Ureter (tissue), 1 donor: ENCODE results near the gene AARS2. TPM values are rescaled to one million over a fixed set of nuclear protein-coding genes. Genes with fewer than 3 reads are reported as not detected.
A peak's percentile ranks its signal among the peaks of the same experiment; 100 is the strongest.

Experiments used
- DNase-seq: peaks from one replicate; pipeline ENCODE4 v3.0.0-alpha.2; 2020; ENCODE audit warnings: low spot score
- total RNA-seq: library from RNA; stranded (reverse); gene quantifications from one replicate; pipeline ENCODE4 v1.2.4, GENCODE V29; 2023
- donor health status: DM: yes; HTN: yes; CAD: no.

The AARS2 gene
- total RNA-seq, 1 donor from 2014 or later, result 17.4 TPM

DNA sequence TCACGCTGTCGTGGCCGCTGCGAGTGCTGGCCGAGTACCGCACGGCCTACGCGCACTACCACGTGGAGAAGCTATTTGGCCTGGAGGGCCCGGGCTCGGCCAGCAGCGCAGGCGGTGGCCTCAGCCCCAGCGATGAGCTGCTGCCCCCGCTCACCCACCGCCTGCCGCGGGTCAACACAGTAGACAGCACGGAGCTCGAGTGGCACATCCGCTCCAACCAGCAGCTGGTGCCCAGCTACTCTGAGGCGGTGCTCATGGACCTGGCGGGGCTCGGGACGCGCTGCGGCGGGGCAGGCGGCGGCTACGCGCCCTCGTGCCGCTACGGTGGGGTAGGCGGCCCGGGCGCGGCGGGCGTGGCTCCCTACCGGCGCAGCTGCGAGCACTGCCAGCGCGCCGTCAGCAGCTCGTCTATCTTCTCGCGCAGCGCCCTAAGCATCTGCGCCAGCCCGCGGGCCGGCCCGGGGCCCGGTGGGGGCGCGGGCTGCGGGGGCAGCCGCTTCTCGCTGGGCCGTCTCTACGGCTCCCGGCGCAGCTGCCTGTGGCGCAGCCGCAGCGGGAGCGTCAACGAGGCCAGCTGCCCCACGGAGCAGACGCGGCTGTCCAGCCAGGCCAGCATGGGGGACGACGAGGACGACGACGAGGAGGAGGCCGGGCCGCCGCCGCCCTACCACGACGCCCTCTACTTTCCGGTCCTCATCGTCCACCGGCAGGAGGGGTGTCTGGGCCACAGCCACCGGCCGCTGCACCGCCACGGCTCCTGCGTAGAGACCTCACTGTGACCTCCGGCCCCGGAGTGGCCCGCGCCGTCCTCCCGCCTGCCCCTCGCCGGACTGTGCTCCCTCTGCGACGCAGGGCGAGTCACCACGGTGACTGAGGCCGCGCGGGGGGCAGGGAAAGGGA lies 37.1 kb downstream of the AARS2 start:
- DNase-seq, result no peak

DNA sequence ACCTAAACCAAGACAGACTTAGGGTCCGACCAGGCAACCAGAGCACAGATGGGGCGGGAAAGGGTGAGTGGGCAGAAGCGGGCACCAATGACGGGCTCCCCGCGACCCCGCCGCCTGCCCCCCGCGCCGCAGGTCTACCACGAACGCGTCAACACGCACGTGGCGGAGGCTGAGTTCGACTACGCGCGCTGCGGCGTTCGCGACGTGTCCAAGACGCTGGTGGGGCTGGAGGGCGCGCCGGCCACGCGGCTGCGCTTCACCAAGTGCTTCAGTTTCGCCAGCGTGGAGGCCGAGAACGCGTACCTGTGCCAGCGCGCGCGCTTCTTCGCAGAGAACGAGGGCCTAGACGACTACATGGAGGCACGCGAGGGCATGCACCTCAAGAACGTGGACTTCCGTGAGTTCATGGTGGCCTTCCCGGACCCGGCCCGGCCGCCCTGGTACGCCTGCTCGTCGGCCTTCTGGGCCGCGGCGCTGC lies 37.8 kb downstream of the AARS2 start:
- no peak for DNase-seq

DNA sequence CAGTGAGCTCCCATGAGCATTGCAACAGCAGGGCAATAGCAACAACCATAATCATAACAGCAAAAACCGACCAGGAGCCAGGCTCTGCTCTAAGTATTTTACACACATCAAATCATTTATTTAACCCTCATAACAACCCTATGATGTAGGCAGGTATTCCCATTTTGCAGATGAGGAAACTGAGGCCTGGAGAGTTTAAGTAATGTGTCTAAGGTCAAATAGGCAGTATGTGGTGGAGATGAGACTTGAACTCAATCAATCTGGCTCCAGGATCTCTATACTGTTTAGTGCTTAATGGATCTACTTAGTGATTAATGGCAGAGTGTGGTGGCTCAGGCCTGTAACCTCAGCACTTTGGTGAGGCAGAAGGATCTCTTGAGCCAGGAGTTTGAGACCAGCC lies 39.5 kb downstream of the AARS2 start:
- DNase-seq, result no peak

DNA sequence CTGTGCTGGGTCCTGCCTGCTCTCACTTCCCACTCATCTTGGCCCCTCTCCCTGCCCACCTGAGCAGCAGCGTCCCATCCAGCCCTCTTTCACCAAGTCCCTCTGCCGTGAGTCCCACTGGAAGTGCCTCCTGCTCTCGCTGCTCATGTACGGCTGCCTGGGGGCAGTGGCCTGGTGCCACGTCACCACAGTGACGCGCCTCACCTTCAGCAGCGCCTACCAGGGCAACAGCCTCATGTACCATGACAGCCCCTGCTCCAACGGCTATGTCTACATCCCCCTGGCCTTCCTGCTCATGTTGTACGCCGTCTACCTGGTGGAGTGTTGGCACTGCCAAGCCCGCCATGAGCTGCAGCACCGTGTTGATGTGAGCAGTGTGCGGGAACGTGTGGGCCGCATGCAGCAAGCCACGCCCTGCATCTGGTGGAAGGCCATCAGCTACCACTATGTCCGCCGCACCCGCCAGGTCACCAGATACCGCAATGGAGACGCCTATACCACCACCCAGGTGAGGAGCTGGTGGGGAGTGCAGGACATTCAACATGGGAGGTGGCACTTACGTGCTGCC lies 40.1 kb downstream of the AARS2 start:
- no peak for DNase-seq

DNA sequence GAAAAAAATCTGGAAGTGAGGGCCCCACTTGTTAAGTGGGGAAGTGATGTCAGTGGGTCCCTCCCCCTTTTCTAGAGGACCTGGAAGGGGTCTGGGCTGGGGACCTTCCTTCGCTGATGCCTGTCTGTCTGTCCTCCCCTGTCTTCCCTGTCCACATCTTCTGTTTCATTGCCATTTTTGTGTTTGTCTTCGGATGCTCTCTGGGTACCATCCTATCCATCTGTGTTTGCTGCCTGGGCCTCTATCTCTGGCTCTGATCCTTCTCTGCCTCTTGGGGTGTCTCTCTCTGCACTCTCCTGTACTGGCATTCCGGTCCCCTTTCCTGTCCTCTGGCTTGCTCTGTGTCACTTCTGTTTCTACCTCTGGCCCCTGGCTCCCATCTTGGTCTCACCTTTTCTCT lies 40.6 kb downstream of the AARS2 start:
- DNase-seq, result no peak

DNA sequence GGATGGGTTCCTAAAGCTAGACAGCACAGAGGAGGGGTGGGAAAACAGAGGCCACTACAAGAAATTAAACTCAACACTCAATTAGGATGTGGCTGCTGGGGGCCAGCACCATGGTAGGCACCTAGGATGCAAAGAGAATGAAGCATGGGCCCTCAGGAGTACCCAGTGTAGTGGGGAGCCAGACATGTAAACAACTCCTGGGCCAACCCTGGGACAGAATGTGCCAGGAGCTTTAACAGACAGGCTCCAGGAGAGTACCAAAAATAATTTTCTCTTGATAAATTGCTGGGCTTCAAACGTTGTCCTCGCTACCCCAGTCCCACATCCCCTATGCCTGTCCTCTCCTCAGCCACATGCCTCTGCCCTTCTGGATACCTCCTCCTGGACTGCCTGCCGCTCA lies 41.2 kb downstream of the AARS2 start:
- DNase-seq, result no peak

DNA sequence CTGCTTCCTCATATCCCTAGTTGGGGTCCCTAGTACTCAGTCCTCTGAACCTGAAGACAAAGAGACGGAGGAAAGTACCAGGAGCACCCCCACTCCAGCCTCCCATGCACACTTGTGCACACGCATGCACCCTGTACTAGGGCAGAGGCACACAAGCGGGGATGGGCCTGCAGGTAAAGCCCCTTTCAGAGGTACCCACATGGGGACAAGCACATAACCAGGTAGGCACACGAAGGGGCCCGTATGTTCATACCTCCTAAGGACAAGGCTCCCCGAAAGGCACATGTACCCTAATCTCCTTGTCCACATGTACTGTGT lies 41.8 kb downstream of the AARS2 start:
- no peak for DNase-seq

DNA sequence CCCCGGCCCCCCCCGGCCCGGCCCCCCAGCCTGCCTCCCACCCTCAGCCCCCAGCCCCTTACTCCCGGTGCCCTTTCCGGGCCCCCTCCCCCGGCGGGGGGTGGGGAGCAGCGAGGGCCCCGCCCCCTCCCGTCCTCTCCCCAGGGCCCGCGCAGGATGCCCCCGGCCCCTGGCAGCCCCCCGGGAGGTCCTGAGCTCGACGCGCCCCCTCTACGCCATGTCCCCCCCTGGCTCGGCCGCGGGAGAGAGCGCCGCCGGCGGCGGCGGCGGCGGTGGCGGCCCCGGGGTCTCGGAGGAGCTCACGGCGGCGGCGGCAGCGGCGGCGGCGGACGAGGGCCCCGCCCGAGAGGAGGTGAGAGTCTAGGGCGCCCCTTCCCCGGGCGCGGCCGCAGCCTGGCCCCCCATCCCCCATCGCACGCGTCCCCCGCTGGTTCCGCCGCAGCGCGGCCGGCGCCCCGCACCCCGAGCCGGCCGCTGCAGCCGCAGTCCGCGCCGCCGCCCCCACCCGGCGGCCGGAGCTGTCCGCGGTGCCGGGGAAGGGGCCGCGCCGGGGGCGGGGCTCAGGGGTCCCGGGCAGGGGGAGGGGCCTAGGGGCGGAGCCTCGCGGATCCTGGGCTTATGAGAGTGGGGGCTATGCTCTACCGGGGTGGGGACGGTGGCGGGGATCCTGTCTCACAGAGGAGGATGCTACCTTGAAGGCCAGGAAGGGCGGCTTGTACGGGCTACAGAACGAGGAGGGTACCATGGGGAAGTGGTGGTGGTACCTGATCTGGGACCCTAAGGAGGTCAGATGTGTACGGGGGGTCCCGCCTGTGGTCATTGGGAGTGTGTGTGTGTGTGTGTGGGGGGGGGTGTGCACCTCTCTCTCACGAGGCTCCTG lies 42.4 kb downstream of the AARS2 start:
- no peak for DNase-seq

DNA sequence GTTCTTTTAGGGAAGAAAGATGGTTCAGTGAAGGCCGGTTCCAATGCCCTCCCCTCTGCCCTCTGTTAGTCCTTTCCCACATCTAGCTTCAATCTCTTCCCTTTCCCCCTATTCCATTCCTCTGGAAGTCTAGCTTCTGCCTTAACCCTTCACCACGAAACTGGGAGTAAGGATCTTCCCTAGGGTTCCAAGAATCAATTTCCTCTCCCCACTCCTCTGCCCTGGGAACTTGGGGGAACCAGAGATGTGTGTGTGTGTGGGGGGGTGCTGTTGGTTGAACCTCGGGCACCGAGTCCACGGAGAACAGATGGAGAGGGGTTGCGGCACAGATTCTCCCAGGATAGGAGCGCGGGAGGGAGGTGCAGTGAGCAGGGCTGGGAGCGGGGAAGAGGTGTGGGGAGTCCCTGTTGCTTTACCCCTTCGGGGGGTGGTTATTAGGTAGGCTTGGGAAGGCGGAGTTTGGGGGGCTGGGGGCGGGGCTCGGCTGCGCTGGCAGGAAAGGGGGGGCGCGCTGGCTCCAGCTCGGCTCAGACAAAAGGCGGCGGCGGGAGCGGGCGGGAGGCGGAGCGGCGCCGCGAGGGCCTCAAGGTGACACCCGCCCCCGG lies 43.1 kb downstream of the AARS2 start, which contains the start of gene TMEM151B:
Gene TMEM151B (plus strand): TSS at position 530 of the 605 bp plus-strand sequence. CDS start 293 bp downstream, outside the sequence.
- no peak for DNase-seq

DNA sequence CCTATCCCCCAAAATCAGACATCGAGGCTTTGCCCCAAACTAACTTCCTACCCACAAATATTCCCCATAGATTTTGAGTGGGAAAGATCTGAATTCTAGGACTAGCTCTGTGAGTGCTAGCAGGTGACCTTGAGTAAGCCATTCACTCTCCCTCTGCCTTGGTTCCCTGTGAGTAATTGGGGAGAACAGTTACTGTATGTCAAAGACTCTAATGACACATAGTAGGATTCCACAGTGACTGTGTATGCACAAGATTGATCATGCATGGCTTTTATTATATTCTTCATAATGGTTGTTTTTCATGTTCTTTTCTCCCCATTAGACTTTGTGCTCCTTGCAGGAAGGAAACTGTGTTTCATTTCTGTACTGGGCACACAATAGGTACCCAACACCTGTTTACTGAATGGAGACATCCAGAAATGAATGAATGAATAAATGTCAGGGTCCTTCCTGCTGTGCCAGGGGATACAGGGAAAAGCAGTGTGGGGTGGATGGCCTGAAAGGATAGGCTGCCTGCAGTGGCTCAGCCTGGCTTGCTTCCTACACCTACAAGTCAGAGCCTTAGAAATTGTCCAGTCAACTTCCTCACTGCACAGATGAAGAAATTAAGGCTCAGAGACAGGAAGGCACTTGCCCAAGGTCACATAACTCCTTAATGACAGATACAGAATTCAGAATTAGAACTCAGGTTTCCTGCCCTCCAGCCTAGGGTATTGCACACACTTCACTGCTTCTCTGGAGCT lies 43.8 kb downstream of the AARS2 start:
- no peak for DNase-seq

DNA sequence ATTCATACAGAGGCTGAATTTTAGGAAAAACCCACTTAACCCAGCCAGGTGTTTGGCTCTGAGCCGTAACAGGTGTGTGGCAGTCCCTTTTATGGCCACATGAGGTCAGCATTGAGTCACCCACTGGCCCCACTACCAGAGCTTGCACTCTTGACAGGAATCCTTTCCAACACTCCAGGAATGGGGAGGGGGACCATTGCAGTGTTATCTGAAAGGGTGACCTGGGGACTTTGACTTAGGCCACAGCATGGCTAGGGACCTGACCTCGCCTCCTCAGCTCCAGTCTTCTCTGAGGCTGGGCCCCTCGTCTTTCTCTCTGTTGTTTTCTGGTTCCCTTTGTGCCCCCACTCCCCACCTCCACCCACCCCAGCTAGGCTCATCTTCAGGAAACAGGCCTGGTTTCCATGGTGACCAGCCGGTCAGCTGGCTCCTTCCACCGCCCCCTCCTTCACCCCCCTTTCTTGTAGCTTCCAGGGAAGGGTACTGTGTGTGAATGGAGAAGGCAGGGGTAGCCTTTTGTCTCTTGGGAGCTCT lies 45.0 kb downstream of the AARS2 start:
- DNase-seq, result no peak

DNA sequence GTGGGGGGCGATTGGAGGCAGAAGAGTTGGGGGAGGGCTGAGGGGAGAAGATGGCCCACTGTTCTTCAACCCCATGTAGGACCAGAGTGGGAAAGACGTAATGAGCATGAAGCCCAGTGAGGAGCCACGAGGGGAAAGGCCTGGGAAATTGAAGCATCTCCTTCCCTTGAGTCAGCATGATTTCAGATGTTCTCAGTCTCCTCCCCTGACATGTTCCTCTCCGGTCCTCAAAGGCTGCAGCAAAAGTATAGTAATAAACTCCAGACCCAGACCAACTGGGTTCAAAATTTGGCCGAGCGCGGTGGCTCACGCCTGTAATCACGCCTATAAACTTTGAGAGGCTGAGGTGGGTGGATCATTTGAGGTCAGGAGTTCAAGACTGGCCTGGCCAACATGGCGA lies 45.9 kb downstream of the AARS2 start:
- no peak for DNase-seq

DNA sequence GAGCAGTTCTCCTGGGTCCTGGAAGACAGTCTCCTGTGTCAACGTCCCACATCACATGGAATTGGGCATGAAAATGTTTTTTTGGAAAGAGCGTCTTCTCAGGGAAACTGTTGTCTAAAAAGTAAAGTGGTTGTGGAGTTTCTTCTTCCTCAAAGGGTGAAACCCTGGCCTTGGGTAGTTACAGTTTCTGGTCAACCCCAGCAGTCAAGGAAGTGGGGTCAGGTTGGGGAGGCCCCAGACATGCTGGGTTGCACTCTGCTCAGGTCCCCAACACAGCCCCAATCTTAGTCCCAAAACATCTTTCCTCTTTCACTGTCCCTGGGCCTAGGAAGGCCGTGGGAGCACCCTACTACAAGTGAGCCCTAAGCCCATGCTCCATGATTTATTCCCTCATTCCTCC lies 46.8 kb downstream of the AARS2 start:
- no peak for DNase-seq

DNA sequence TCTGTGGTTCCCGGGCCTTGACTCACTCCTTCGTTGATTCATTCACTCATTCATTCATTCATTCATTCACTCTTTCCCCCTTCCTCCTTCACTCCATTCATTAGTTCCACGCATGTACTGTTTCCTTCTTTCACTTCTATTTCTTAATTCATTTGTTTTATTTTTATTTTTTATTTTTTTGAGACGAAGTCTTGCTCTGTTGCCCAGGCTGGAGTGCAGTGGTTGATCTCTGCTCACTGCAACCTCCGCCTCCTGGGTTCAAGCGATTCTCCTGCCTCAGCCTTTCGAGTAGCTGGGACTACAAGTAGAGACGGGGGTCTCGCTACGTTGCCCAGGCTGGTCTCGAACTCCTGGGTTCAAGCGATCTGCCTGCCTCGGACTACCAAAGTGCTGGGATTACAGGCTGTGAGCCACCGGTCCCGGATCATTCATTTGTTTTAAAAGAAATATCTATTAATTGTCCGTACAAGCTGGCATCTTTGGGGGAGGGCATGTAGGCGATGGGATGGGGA lies 47.4 kb downstream of the AARS2 start:
- no peak for DNase-seq

DNA sequence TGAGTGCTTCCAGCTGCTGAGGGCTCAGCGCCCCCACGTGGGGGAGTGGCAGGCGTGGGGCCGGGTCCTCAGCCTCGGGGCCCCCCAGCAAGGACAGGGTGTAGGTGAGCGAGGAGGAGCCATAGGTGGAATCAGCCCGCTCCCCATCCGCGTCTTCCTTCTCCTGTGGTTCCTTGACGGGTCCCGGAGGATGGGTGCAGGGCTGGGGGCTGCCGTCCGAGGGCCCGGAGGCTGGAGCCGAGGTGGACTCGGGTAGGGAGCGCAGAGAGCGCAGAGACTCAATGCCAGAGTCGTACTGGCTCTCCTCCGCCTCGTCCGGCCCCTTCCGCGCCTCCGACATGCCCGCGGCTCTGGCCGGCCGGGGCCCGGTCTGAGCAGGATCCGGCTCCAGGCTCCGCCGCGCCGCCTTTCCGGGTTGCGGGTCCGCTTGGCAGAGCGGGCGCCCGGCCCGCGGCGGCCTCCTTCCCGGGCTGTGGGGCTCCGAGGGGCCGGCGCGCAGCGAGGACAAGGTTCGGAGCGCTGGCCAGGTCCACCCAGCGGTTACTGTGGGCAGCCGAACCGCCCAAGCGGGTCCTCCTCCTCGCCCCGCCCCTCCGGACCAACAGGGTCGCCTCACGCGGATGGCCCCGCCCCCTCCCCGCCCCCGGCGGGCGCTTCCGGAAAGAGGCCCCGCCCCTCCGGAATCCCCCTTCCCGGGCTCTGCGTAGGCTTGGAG lies 48.0 kb downstream of the AARS2 start, which contains the start of gene NFKBIE:
Gene NFKBIE (minus strand): TSS at position 545 of the 715 bp plus-strand sequence. CDS start 205 bp downstream, at position 340.
- peak; percentile 95 for DNase-seq

DNA sequence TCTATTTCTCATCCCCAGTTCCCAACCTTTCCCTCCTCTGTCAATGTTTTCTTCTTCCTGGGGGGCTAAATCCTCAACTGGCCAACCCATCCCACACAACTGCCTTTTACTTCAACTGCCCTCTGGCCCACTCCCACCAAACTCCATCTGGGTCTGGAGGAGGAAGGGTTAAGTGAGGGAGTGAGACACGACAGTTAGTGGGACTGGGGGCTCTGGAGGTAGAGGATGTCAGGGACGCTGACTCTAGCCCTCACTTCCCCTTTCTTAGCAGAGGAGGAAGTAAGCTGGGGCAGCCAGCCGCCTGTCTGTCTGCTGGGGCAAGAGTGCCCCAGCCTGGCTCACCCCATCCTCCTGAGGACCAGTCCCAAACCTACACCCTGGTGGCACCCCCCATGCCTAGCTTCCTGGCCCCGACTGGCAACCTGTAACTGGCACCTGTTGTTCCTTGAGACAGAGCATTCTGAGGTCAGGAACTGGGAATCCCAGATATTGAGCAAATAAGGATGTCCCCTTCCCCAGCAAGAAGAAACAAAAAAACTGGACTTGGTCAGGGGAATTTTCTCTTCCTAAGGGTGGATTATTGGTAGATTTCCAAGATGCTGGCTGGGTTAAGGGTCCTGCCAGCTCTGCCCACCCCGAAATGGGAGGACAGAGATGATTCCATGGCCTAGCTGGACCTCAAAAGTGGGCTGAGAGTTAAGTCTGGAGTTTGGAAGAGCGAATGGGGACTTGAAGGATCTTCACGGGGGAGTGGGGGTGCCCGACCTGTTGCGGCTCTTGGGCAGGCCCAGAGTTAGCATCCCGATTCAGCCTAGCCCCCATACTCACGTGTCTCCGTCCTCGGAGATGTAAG lies 48.8 kb downstream of the AARS2 start:
- DNase-seq, result peak; percentile 63

DNA sequence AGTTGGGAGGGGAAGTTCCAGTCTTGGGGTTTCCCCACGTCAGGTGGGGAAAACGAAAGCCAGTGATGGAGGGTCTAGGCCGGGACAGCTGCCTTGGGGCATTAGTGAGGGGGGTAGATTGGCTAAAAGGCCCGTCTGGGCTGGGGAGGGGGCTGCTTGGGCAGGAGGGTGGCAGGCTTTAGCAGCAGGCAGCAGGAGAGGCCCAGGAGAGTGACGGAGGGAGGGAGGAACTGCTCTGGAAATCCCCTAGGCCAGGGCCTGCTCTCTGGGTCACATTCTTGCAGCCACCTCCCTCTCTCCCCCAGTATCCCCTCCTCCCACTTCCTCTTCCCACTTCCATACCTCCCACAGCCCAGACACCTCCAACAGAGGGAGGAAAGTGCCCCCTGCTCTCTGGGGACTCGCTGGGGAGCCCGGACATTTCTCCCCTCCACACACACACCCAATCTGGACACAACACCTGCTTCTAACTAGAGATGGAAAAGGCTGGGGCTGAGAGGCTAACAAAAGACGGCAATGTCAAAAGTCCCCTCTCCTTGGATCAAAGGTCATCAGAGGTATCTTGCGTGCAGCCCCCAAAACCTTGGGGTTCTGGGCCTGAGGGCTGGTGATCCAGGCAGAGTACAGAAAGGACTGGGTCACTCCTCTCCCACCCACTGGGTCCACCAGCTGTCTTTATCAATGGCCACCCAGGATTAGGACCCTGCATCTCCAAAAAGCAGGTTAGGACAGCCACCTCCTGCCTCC lies 49.6 kb downstream of the AARS2 start:
- DNase-seq, result no peak
